ENCODE data around the gene NR3C1.

Gene NR3C1

GRCh38 chr5:143443330-143443729 is 39.8 kb upstream of the NR3C1 start:
- no peak for TF ChIP-seq CTCF (conservative IDR thresholded peaks at IDR 0.05; ENCODE audit: control insufficient read depth, insufficient read depth, low read depth, low read length)
- DNase-seq (ENCODE audit: low read depth): no peak
- H3K4me3 ChIP-seq (ENCODE audit: control insufficient read depth, low read depth, low read length): no peak overlapping the region

GRCh38 chr5:143442385-143442784 is 38.9 kb upstream of the NR3C1 start:
- no peak for TF ChIP-seq CTCF (conservative IDR thresholded peaks at IDR 0.05; ENCODE audit: control insufficient read depth, insufficient read depth, low read depth, low read length)
- H3K4me3 ChIP-seq (ENCODE audit: control insufficient read depth, low read depth, low read length): no peak overlapping the region
- DNase-seq (ENCODE audit: low read depth): peak; percentile 61

GRCh38 chr5:143440448-143441115 is 37.1 kb upstream of the NR3C1 start:
- no peak for DNase-seq (ENCODE audit: low read depth)
- TF ChIP-seq CTCF (conservative IDR thresholded peaks at IDR 0.05; ENCODE audit: control insufficient read depth, insufficient read depth, low read depth, low read length): no peak
- no peak overlapping the region for H3K4me3 ChIP-seq (ENCODE audit: control insufficient read depth, low read depth, low read length)

- no peak for TF ChIP-seq CTCF (conservative IDR thresholded peaks at IDR 0.05; ENCODE audit: control insufficient read depth, insufficient read depth, low read depth, low read length)
- H3K4me3 ChIP-seq (ENCODE audit: control insufficient read depth, low read depth, low read length): no peak overlapping the region
- no peak for DNase-seq (ENCODE audit: low read depth)
Observed at GRCh38 chr5:143437666-143438273, 34.3 kb upstream of the NR3C1 start.

GRCh38 chr5:143436871-143437270 is 33.4 kb upstream of the NR3C1 start:
- no peak for TF ChIP-seq CTCF (conservative IDR thresholded peaks at IDR 0.05; ENCODE audit: control insufficient read depth, insufficient read depth, low read depth, low read length)
- peak; percentile 46 for DNase-seq (ENCODE audit: low read depth)
- H3K4me3 ChIP-seq (ENCODE audit: control insufficient read depth, low read depth, low read length): no peak overlapping the region

GRCh38 chr5:143435210-143435657 is 31.7 kb upstream of the NR3C1 start:
- no peak overlapping the region for H3K4me3 ChIP-seq (ENCODE audit: control insufficient read depth, low read depth, low read length)
- no peak for TF ChIP-seq CTCF (conservative IDR thresholded peaks at IDR 0.05; ENCODE audit: control insufficient read depth, insufficient read depth, low read depth, low read length)
- no peak for DNase-seq (ENCODE audit: low read depth)

Measured in fibroblast of mammary gland (primary cell).